NCI-H1092 treated with DMSO at 0.1 percent for 48 hours (cell line): Measurements from ENCODE around the gene RPL13.
A peak's percentile ranks its signal among the peaks of the same experiment; 100 is the strongest.
"Not testable (repeated sequence)": the region's sequence is repeated elsewhere in the genome, so short reads cannot be mapped to it uniquely, and the experiment has no call there.

Experiments
- DNase-seq: peaks from one replicate; lab custom pipeline; 2025; lab: John Stamatoyannopoulos, UW

The RPL13 gene

DNA sequence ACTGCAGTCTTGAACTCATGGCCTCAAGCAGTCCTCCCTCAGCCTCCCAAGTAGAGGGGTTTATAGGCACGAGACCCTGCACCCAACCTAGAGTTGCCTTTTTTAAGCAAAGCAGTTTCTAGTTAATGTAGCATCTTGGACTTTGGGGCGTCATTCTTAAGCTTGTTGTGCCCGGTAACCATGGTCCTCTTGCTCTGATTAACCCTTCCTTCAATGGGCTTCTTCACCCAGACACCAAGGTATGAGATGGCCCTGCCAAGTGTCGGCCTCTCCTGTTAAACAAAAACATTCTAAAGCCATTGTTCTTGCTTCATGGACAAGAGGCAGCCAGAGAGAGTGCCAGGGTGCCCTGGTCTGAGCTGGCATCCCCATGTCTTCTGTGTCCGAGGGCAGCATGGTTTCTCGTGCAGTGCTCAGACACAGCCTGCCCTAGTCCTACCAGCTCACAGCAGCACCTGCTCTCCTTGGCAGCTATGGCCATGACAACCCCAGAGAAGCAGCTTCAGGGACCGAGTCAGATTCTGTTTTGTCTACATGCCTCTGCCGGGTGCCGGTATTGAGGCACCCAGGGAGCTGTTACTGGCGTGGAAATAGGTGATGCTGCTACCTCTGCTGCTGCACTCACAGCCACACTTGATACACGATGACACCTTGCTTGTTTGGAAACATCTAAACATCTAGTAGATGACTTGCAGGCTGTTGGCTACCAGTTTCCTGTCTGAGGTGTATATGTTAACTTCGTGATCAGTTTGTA lies 3.3 kb downstream of the RPL13 start:
- DNase-seq = no peak

- no peak for DNase-seq
Observed at GRCh38 chr16:89564476-89565255, 4.2 kb downstream of the RPL13 start.

GRCh38 chr16:89565256-89565505 lies 4.7 kb downstream of the RPL13 start:
- no peak for DNase-seq

DNA sequence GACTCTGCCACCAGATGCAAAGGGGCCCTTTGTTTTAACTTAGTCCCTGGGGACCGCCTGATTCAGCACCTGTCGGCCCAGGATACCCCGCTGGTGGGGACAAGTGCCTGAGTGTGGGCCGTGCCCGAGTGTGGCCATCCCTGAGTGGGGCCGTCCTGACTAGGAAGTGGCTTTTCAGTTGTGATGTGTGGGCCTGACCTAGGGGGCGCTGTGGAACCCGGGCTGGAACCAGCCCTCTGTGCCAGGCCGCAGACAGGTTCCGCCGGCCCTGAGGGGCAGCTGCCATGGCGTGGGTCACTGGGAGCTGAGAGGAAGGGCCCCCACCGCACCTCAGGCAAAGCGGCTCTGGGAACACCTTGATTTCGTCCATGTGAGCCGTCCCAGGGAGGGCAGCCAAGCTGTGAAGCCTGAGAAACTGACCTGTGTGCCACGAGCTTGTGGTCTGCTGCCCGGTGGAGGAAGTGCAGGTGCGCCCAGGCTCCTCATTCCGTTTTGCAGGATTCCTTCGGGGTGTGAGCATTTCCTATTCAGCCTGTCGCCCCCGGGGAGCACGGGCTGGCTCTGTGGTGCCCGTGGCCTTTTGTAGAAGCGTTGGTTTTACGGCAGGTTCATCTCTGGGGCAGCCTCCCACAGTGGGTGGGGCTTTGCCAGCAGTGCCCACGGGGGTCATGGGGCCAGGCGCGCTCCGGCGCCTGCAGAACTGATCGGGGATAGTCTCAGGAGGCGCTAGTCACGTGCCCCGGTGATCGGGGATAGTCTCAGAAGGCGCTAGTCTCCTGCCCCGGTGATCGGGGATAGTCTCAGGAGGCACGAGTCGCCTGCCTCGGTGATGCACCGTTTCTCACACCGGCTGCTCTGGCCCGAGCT lies 5.3 kb downstream of the RPL13 start:
- peak; percentile 34 for DNase-seq

DNA sequence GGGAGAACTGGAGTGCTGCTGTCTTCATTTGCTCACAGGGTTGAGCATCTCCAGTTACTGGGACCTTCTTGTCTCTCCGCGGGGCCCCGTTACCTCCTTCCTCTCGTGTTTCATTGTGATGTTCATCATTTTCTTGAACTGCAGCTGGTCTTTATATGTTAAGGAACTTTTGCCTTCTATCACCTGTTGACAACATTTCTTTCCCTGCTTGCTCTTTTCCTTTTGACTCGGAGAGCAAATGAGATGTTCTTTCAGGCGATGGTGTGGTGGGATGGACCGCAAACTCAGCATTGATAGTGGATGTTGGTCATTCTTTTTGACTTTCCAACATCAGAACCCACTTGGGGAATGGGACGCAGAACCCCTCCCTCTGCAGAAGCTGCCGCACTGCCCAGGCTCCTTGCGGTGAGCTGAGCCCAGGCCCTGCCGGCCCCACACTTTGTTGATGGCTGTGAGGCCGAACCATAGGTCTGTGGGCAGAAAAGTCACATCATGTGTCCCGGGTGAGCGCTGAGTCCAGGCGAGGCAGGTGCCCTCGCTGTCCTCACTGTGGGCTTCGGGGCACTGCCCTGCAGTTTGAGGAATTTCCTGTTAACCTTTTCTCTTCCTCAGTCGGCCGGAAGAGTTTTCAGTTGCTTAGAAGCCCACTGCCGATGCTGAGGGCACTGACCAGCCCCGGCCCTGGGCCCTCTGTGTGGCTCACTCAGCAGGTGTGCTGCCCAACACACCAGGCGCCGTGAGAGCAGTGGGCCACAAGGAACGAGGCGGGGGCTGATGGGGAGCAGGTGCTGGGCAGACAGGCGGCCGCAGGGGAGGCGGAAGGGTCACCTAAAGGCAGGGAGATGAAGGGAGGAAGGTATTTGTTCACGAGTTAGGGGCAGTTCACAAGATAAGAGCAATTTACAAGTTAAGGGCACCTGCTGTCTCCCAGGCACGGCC lies 7.4 kb downstream of the RPL13 start:
- DNase-seq = no peak

- no peak for DNase-seq
Observed at GRCh38 chr16:89569506-89570341, 9.2 kb downstream of the RPL13 start.

GRCh38 chr16:89570342-89570923 lies 10.0 kb downstream of the RPL13 start:
- no peak for DNase-seq

GRCh38 chr16:89570983-89571598 lies 10.6 kb downstream of the RPL13 start:
- DNase-seq = not testable (repeated sequence)

GRCh38 chr16:89571636-89572035 lies 11.2 kb downstream of the RPL13 start:
- no peak for DNase-seq

- no peak for DNase-seq
Observed at GRCh38 chr16:89572073-89572484, 11.6 kb downstream of the RPL13 start.

DNA sequence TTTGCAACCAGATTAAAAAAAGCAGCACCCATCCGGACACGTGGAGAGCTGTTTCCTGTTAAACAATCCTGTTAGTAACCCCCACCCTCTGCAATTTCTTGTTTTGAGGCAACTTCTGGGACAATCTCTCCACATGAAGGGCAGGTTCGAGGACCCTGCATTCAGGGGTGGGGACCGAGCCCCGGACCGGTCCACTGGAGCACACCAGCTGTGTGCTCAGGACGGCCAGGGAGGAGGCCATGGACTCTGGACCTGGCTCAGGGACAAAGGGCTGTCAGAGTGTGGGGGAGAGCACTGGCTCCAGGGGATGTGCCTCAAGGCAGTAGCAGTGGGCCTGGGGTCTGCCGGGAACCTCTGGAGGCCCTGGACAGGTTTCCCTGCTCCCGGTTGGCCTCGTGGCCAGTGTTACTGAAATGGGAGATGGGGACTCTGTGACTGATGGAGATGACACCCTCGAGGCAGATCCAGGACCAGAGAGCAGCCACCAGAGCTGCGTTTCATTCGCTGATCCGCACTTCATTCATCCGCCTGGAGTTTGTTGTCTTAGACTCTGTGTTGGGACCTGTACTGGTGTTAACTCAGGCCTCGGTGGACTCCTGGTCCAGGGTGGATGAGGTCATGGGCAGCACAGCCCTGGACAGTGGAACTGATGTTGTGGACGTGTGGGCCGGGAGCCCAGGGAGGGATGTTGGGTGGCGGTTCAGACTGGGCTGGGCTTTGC lies 12.2 kb downstream of the RPL13 start:
- no peak for DNase-seq

GRCh38 chr16:89573826-89574680 lies 13.6 kb downstream of the RPL13 start:
- DNase-seq = no peak

GRCh38 chr16:89574681-89575246 lies 14.3 kb downstream of the RPL13 start:
- DNase-seq = no peak

- no peak for DNase-seq
Observed at GRCh38 chr16:89575247-89576152, 15.0 kb downstream of the RPL13 start, which contains the start of gene CPNE7. Gene CPNE7 (plus strand): TSS chr16:89575758. CDS start chr16:89575898, 140 bp downstream.

GRCh38 chr16:89576153-89577054 lies 15.9 kb downstream of the RPL13 start:
- DNase-seq = no peak
